Esophagus squamous epithelium (tissue), 5 donors: ENCODE data around the gene NIN. TPM values are rescaled to one million over a fixed set of nuclear protein-coding genes. Genes with fewer than 3 reads are reported as not detected.

ENCODE experiments used
- DNase-seq: peaks from one replicate; lab custom pipeline; 2025; lab: John Stamatoyannopoulos, UW
- H3K27ac ChIP-seq, 4 donors: fragments of 200-600 bp; sonication (generic); one replicate each; pipeline ENCODE4 v1.5.1; 2016 to 2019; ENCODE audit warnings: mild to moderate bottlenecking in 1 of 4
- H3K27me3 ChIP-seq, 4 donors: fragments of 200-600 bp; sonication (generic); 1 replicate in 3 of 4; 2 replicates in 1 of 4; pipeline versions ENCODE4 v1.5.1 to v1.6.0; 2017 to 2021; ENCODE audit warnings: antibody characterized with exemption in 1 of 4
- H3K36me3 ChIP-seq, 3 donors: fragments of 200-600 bp; sonication (generic); one replicate each; pipeline ENCODE4 v1.5.1; 2016 to 2019
- H3K4me1 ChIP-seq, 3 donors: fragments of 200-600 bp; sonication (generic); one replicate each; pipeline ENCODE4 v1.5.1; 2017 to 2019
- H3K4me3 ChIP-seq, 4 donors: fragments of 200-600 bp; sonication (generic); 1 replicate in 3 of 4; 2 replicates in 1 of 4; pipeline ENCODE4 v1.5.1; 2016 to 2019; ENCODE audit warnings: mild to moderate bottlenecking in 2 of 4, moderate library complexity in 1 of 4
- H3K9me3 ChIP-seq, 3 donors: fragments of 200-600 bp; sonication (generic); one replicate each; pipeline ENCODE4 v1.5.1; 2016 to 2019
- CTCF ChIP-seq, 6 experiments: fragments of 450-650 bp in 4 of 6; fragments of 200-600 bp in 2 of 6; sonication (generic) in 2 of 6; IDR thresholded peaks; one replicate each; pipeline ENCODE4 v1.5.1; 2016 to 2019; ENCODE audit warnings: antibody characterized with exemption in 6 of 6, mild to moderate bottlenecking in 4 of 6, moderate library complexity in 4 of 6
- POLR2A ChIP-seq, 4 donors: fragments of 450-650 bp; IDR thresholded peaks; one replicate each; pipeline ENCODE4 v1.6.1; 2017; ENCODE audit warnings: antibody characterized with exemption in 4 of 4, mild to moderate bottlenecking in 4 of 4, moderate library complexity in 3 of 4
- WGBS, 2 donors: methylation state at CpG; one replicate each; pipeline ENCODE4 v1.1.5; 2018; 5-methylcytosine and 5-hydroxymethylcytosine counted together
- intact Hi-C: fragments of 100-400 bp; cut with DNase I; formaldehyde crosslinking; loops from one replicate; pipeline ENCODE4 v1.15.0; 2022
- small RNA-seq, 4 donors: library from RNA; depleted of rRNA; stranded (forward); fragments of <200 nt; gene quantifications; one replicate each; pipeline ENCODE3, GENCODE V24; 2016
- total RNA-seq, 4 donors: library from RNA; depleted of rRNA; stranded (reverse); fragments of >200 nt; gene quantifications; one replicate each; pipeline ENCODE4 v1.1.0, GENCODE V29; 2016
- donor health status: DM: yes; HTN: yes; CAD: no.

NIN gene
- total RNA-seq, 4 donors from 2014 or later, result 12.2 to 36.8 (median 24.5) TPM

- Histone ChIP-seq H3K9me3 (no peaks in the 10 kb centered on the region), H3K36me3 (no peaks in the 10 kb centered on the region), H3K27ac (peak overlapping the region in 3 of 4 donors; percentile 18 to 56 (median 22)), H3K4me3 (peak overlapping the region in 1 of 4 donors; percentile 22), H3K27me3 (no peaks in the 10 kb centered on the region), H3K4me1 (peaks cover 0 to 17% (median 11%) of the 10 kb centered on the region in 3 donors)
- no peak for DNase-seq
- intact Hi-C loops, result no loop called here
- TF ChIP-seq CTCF (IDR thresholded peaks at IDR 0.05), result no peak
- no peak for TF ChIP-seq POLR2A (IDR thresholded peaks at IDR 0.05)
- 8 to 11% methylated on average over 5 of the region's 5 CpGs for WGBS, 2 donors
Measured at GRCh38 chr14:50677527-50678063, 153.4 kb downstream of the NIN start.

- no peak for DNase-seq
- 49 to 64% methylated on average over 7 of the region's 7 CpGs for WGBS, 2 donors
- intact Hi-C loops, result no loop called here
- no peak for TF ChIP-seq POLR2A (IDR thresholded peaks at IDR 0.05)
- Histone ChIP-seq H3K9me3 (no peaks in the 10 kb centered on the region), H3K4me1 (peaks cover 0 to 17% (median 11%) of the 10 kb centered on the region in 3 donors), H3K27me3 (no peaks in the 10 kb centered on the region), H3K4me3 (peak overlapping the region in 1 of 4 donors; percentile 22), H3K27ac (peak overlapping the region in 3 of 4 donors; percentile 18 to 56 (median 22)), H3K36me3 (no peaks in the 10 kb centered on the region)
Measured at GRCh38 chr14:50676814-50677516, 154.0 kb downstream of the NIN start.

- 79 to 83% methylated on average over 2 of the region's 2 CpGs for WGBS, 2 donors
- intact Hi-C loops, result no loop called here
- H3K27ac ChIP-seq, result no peak overlapping the region
- no peaks in the 10 kb centered on the region for H3K36me3 ChIP-seq
- TF ChIP-seq POLR2A (IDR thresholded peaks at IDR 0.05), result no peak
- TF ChIP-seq CTCF (IDR thresholded peaks at IDR 0.05), result no peak
- peaks cover 0 to 17% (median 11%) of the 10 kb centered on the region in 3 donors for H3K4me1 ChIP-seq
- no peaks in the 10 kb centered on the region for H3K9me3 ChIP-seq
- no peak for DNase-seq
- no peaks in the 10 kb centered on the region for H3K27me3 ChIP-seq
- no peak overlapping the region for H3K4me3 ChIP-seq
Measured at GRCh38 chr14:50675597-50675996, 155.4 kb downstream of the NIN start.

GRCh38 chr14:50670866-50671256 is 160.1 kb downstream of the NIN start:
- intact Hi-C loops, result no loop called here
- WGBS, 2 donors, result 78 to 88% methylated on average over 6 of the region's 6 CpGs
- no peak for DNase-seq
- Histone ChIP-seq H3K27ac (no peak overlapping the region), H3K4me3 (no peak overlapping the region), H3K9me3 (no peaks in the 10 kb centered on the region), H3K36me3 (no peaks in the 10 kb centered on the region), H3K4me1 (peaks cover 0 to 21% (median 0%) of the 10 kb centered on the region in 3 donors), H3K27me3 (no peaks in the 10 kb centered on the region)
- no peak for TF ChIP-seq POLR2A (IDR thresholded peaks at IDR 0.05)
- TF ChIP-seq CTCF (IDR thresholded peaks at IDR 0.05), result no peak

- H3K27ac ChIP-seq, result no peak overlapping the region
- no peaks in the 10 kb centered on the region for H3K9me3 ChIP-seq
- 81 to 83% methylated on average over 10 of the region's 10 CpGs for WGBS, 2 donors
- no peak for TF ChIP-seq CTCF (IDR thresholded peaks at IDR 0.05)
- TF ChIP-seq POLR2A (IDR thresholded peaks at IDR 0.05), result no peak
- no peaks in the 10 kb centered on the region for H3K36me3 ChIP-seq
- H3K4me3 ChIP-seq, result no peak overlapping the region
- H3K27me3 ChIP-seq, result no peaks in the 10 kb centered on the region
- no peak for DNase-seq
- intact Hi-C loops, result no loop called here
- peaks cover 0 to 27% (median 0%) of the 10 kb centered on the region in 3 donors for H3K4me1 ChIP-seq
Measured at GRCh38 chr14:50670196-50670865, 160.6 kb downstream of the NIN start.

Small RNA genes within 50 kb of the gene (small RNA-seq; reads per million reads assigned to genes)
- 0 reads per million in 4 donors for gene RF00593

Other genes with a start within 250 kb of the NIN start
- 10 to 100 TPM; 13.5 to 25.0 (median 19.2) TPM for gene SAV1, start 162.9 kb downstream of the NIN start, total RNA-seq
- gene ABHD12B, start 40.9 kb upstream of the NIN start, total RNA-seq, result under 1 TPM in 1 of 4 donors, not detected in 3; 0.53 TPM
- gene PYGL, start 113.3 kb upstream of the NIN start, total RNA-seq, result 100 to 1,000 TPM in 2 of 4 donors, 10 to 100 TPM in 2; 69.7 to 158 (median 91.0) TPM